ENCODE data around the gene EIF1AX.

EIF1AX gene

DNA sequence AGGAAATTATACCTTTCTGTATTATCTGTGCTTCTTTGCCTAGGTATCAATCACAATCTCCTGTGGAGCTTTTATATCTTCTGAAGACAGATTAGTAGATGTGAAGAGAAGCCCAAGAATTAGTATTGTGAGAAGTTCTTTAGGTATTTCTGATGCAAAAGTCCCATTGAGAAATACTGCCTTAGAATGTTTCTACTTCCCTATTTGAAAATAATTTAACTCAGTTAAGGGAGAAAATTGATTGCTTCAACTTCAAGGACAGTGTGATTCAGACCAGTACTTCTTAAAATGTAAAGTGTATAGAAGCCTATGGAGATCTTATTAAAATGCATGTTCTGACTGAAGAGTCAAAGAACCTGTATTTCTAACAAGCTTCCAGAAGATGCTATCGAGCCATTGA lies 9.0 kb downstream of the EIF1AX start:
- no peak overlapping the region for H3K9ac ChIP-seq (ENCODE audit: low read depth, low read length)
- H3K36me3 ChIP-seq (ENCODE audit: insufficient read depth, low read length) = peaks cover 81% of the 10 kb centered on the region
- no peak overlapping the region for H2AFZ ChIP-seq (ENCODE audit: low read depth, low read length)
- no peak overlapping the region for H3K4me2 ChIP-seq (ENCODE audit: insufficient read depth, low read length)
- no peaks in the 10 kb centered on the region for H3K27me3 ChIP-seq (ENCODE audit: insufficient read depth, low read length, poor library complexity)
- DNase-seq (no peak), ATAC-seq (ENCODE audit: insufficient read depth, low read depth) (no peak)
- no peaks in the 10 kb centered on the region for H3K9me3 ChIP-seq (ENCODE audit: insufficient read depth, low read length, severe bottlenecking)
- no peak overlapping the region for H3K4me3 ChIP-seq (ENCODE audit: low read depth in 1 of 2, low read length in 2 of 2)
- peaks cover 4% of the 10 kb centered on the region; the same call in 1 of the 2 replicates for H3K4me1 ChIP-seq (ENCODE audit: insufficient read depth, low read length)
- no peak overlapping the region for H3K27ac ChIP-seq (ENCODE audit: low read length)
- H4K20me1 ChIP-seq (ENCODE audit: insufficient read depth, low read length) = peaks cover 8% of the 10 kb centered on the region; the same call in 1 of the 2 replicates
- TF ChIP-seq EZH2 (IDR thresholded peaks at IDR 0.05; ENCODE audit: borderline replicate concordance, low read depth, low read length, severe bottlenecking) = no peak
- TF ChIP-seq, protein P1, sequence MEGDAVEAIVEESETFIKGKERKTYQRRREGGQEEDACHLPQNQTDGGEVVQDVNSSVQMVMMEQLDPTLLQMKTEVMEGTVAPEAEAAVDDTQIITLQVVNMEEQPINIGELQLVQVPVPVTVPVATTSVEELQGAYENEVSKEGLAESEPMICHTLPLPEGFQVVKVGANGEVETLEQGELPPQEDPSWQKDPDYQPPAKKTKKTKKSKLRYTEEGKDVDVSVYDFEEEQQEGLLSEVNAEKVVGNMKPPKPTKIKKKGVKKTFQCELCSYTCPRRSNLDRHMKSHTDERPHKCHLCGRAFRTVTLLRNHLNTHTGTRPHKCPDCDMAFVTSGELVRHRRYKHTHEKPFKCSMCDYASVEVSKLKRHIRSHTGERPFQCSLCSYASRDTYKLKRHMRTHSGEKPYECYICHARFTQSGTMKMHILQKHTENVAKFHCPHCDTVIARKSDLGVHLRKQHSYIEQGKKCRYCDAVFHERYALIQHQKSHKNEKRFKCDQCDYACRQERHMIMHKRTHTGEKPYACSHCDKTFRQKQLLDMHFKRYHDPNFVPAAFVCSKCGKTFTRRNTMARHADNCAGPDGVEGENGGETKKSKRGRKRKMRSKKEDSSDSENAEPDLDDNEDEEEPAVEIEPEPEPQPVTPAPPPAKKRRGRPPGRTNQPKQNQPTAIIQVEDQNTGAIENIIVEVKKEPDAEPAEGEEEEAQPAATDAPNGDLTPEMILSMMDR (IDR thresholded peaks at IDR 0.05; ENCODE audit: borderline replicate concordance, extremely low read depth, low read length, poor library complexity, severe bottlenecking) = no peak
- H3K79me2 ChIP-seq (ENCODE audit: insufficient read depth, low read length) = peaks cover 24% of the 10 kb centered on the region

DNA sequence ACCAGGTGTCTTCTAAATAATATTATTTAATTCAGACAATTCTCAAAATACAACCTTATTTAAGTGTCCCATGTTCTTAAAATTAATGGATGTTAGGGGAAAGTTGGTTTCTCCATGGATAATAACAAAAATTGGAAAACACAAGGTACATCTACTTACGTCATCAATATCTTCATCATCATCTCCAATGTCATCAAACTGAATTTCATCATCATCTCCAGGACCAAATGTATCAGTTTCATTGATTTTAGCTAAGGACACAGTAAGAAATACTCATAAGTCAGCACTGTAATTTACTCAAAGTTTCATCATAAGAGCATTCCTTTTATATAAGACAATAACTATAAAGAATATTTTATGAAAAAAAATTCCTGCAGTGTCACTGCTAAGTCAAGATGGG lies 11.3 kb downstream of the EIF1AX start:
- Histone ChIP-seq H3K27ac (ENCODE audit: low read length) (no peak overlapping the region), H3K4me2 (ENCODE audit: insufficient read depth, low read length) (no peak overlapping the region), H4K20me1 (ENCODE audit: insufficient read depth, low read length) (no peaks in the 10 kb centered on the region; the same call in 1 of the 2 replicates), H3K4me1 (ENCODE audit: insufficient read depth, low read length) (no peaks in the 10 kb centered on the region), H3K4me3 (ENCODE audit: low read depth in 1 of 2, low read length in 2 of 2) (no peak overlapping the region), H3K9me3 (ENCODE audit: insufficient read depth, low read length, severe bottlenecking) (no peaks in the 10 kb centered on the region), H3K36me3 (ENCODE audit: insufficient read depth, low read length) (peaks cover 62% of the 10 kb centered on the region), H3K79me2 (ENCODE audit: insufficient read depth, low read length) (peaks cover 4% of the 10 kb centered on the region; the same call in 1 of the 2 replicates), H2AFZ (ENCODE audit: low read depth, low read length) (no peak overlapping the region), H3K9ac (ENCODE audit: low read depth, low read length) (no peak overlapping the region), H3K27me3 (ENCODE audit: insufficient read depth, low read length, poor library complexity) (no peaks in the 10 kb centered on the region)
- TF ChIP-seq EZH2 (IDR thresholded peaks at IDR 0.05; ENCODE audit: borderline replicate concordance, low read depth, low read length, severe bottlenecking) = no peak
- TF ChIP-seq, protein P1 (IDR thresholded peaks at IDR 0.05; ENCODE audit: borderline replicate concordance, extremely low read depth, low read length, poor library complexity, severe bottlenecking) = no peak
- ATAC-seq (ENCODE audit: insufficient read depth, low read depth) (no peak), DNase-seq (no peak)

DNA sequence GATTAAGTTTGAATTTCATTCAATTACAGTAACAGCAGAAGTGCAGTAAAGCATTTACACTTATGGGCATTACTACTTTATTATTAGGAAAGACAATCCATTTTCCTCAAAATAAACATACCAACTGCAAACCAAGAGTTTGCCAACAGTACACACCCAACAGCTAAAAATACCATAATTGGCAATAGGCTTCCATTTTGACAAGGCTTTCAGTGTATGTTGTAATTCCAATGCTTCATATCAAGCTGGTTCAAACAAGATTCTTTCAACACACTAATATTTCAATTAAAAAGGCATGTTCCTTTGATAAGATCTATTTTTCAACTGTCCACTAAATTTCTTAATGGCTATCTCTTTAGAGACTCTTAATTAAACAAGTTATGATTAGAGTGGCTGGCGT lies 12.1 kb downstream of the EIF1AX start:
- no peaks in the 10 kb centered on the region for H3K4me1 ChIP-seq (ENCODE audit: insufficient read depth, low read length)
- no peaks in the 10 kb centered on the region; the same call in 1 of the 2 replicates for H4K20me1 ChIP-seq (ENCODE audit: insufficient read depth, low read length)
- no peak overlapping the region for H2AFZ ChIP-seq (ENCODE audit: low read depth, low read length)
- H3K79me2 ChIP-seq (ENCODE audit: insufficient read depth, low read length) = no peaks in the 10 kb centered on the region
- H3K27ac ChIP-seq (ENCODE audit: low read length) = no peak overlapping the region
- no peak overlapping the region for H3K9ac ChIP-seq (ENCODE audit: low read depth, low read length)
- H3K9me3 ChIP-seq (ENCODE audit: insufficient read depth, low read length, severe bottlenecking) = no peaks in the 10 kb centered on the region
- no peak overlapping the region for H3K4me2 ChIP-seq (ENCODE audit: insufficient read depth, low read length)
- H3K36me3 ChIP-seq (ENCODE audit: insufficient read depth, low read length) = peaks cover 61% of the 10 kb centered on the region
- DNase-seq (no peak), ATAC-seq (ENCODE audit: insufficient read depth, low read depth) (no peak)
- TF ChIP-seq, protein P1 (IDR thresholded peaks at IDR 0.05; ENCODE audit: borderline replicate concordance, extremely low read depth, low read length, poor library complexity, severe bottlenecking) = no peak
- TF ChIP-seq EZH2 (IDR thresholded peaks at IDR 0.05; ENCODE audit: borderline replicate concordance, low read depth, low read length, severe bottlenecking) = no peak
- no peaks in the 10 kb centered on the region for H3K27me3 ChIP-seq (ENCODE audit: insufficient read depth, low read length, poor library complexity)
- H3K4me3 ChIP-seq (ENCODE audit: low read depth in 1 of 2, low read length in 2 of 2) = no peak overlapping the region

DNA sequence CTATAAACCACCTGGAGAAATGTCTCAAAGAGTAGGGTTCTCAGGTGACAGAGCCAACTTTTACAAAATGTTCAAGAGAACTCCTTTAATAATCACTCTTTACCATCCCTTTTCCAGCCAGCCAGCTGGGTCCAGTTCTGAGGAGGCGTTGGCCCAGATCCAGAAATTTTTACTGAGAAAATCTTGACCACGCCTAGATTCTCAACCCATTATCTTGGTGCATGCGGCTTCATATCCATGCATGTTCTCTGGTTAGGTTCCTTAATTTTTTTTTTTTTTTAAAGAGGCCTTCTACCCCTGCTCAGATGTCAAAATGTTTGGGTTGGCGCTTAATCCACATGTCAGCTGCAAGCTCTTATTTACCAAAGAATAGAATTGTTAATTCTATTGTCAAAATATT lies 13.0 kb downstream of the EIF1AX start:
- Histone ChIP-seq H3K4me1 (ENCODE audit: insufficient read depth, low read length) (no peaks in the 10 kb centered on the region), H3K36me3 (ENCODE audit: insufficient read depth, low read length) (peaks cover 57% of the 10 kb centered on the region; the same call in 1 of the 2 replicates), H3K4me3 (ENCODE audit: low read depth in 1 of 2, low read length in 2 of 2) (no peak overlapping the region), H3K4me2 (ENCODE audit: insufficient read depth, low read length) (no peak overlapping the region), H2AFZ (ENCODE audit: low read depth, low read length) (no peak overlapping the region), H4K20me1 (ENCODE audit: insufficient read depth, low read length) (no peaks in the 10 kb centered on the region; the same call in 1 of the 2 replicates), H3K27ac (ENCODE audit: low read length) (no peak overlapping the region), H3K27me3 (ENCODE audit: insufficient read depth, low read length, poor library complexity) (no peaks in the 10 kb centered on the region), H3K9me3 (ENCODE audit: insufficient read depth, low read length, severe bottlenecking) (no peaks in the 10 kb centered on the region), H3K9ac (ENCODE audit: low read depth, low read length) (no peak overlapping the region), H3K79me2 (ENCODE audit: insufficient read depth, low read length) (no peaks in the 10 kb centered on the region)
- ATAC-seq (ENCODE audit: insufficient read depth, low read depth) (no peak), DNase-seq (no peak)
- TF ChIP-seq EZH2 (IDR thresholded peaks at IDR 0.05; ENCODE audit: borderline replicate concordance, low read depth, low read length, severe bottlenecking) = no peak
- TF ChIP-seq, protein P1 (IDR thresholded peaks at IDR 0.05; ENCODE audit: borderline replicate concordance, extremely low read depth, low read length, poor library complexity, severe bottlenecking) = no peak

Data from DND-41 (cell line).